ENCODE data around the gene TMEM145.
A peak's percentile ranks its signal among the peaks of the same experiment; 100 is the strongest.

- peak; percentile 94 for TF ChIP-seq CTCF (IDR thresholded peaks at IDR 0.05; ENCODE audit: insufficient read depth, low read depth, low read length)
- no peak for TF ChIP-seq EZH2 (IDR thresholded peaks at IDR 0.05; ENCODE audit: insufficient read depth, low read length)
Measured at GRCh38 chr19:42325308-42325895, 12.3 kb downstream of the TMEM145 start, which contains the start of gene MEGF8.
